HepG2 (cell line): ENCODE data around the gene BIRC3. TPM values are rescaled to one million over a fixed set of nuclear protein-coding genes. Genes with fewer than 3 reads are reported as not detected.

ENCODE experiments used
- BCL6 ChIP-seq: IDR thresholded peaks from 2 replicates; pipeline ENCODE4 v1.6.1; 2016; ENCODE audit warnings: missing genetic modification reagents, missing compliant biosample characterization
- CCDC6 ChIP-seq: sonication (generic); formaldehyde crosslinking; IDR thresholded peaks from 2 replicates; pipeline ENCODE4 v1.8.1; 2022; ENCODE audit warnings: mild to moderate bottlenecking, missing genetic modification reagents, moderate library complexity
- CEBPG ChIP-seq: IDR thresholded peaks from 2 replicates; pipeline ENCODE4 v1.6.1; 2016
- DNMT3B ChIP-seq: conservative IDR thresholded peaks from 2 replicates; pipeline ENCODE4 v1.6.1; 2016; ENCODE audit warnings: missing biosample characterization, control low read depth
- EHMT2 ChIP-seq: fragments of 200-600 bp; sonication (generic); IDR thresholded peaks from 2 replicates; pipeline ENCODE4 v1.7.0; 2017; ENCODE audit warnings: antibody characterized with exemption, low read depth, low read length, borderline replicate concordance
- FOXA3 ChIP-seq: IDR thresholded peaks from 2 replicates; pipeline ENCODE4 v1.6.1; 2016; ENCODE audit warnings: missing genetic modification reagents, missing compliant biosample characterization
- FOXP1 ChIP-seq, 2 experiments: fragments of 450-650 bp in 1 of 2; IDR thresholded peaks; 2 replicates each; pipeline ENCODE4 v1.6.1; 2017 to 2018; ENCODE audit warnings: antibody characterized with exemption in 1 of 2
- GATA4 ChIP-seq: sonication (generic); IDR thresholded peaks from 2 replicates; pipeline ENCODE4 v1.6.1; 2016; ENCODE audit warnings: antibody characterized with exemption, low read depth, borderline replicate concordance
- GFI1 ChIP-seq: sonication (generic); formaldehyde crosslinking; IDR thresholded peaks from 2 replicates; pipeline ENCODE4 v1.5.0; 2020; ENCODE audit warnings: missing genetic modification reagents, mild to moderate bottlenecking, borderline replicate concordance
- HHEX ChIP-seq: IDR thresholded peaks from 2 replicates; pipeline ENCODE4 v1.6.1; 2016; ENCODE audit warnings: control low read depth
- ISL2 ChIP-seq: sonication (generic); formaldehyde crosslinking; IDR thresholded peaks from 2 replicates; pipeline ENCODE4 v1.5.0; 2020; ENCODE audit warnings: missing genetic modification reagents
- KAT8 ChIP-seq: IDR thresholded peaks from 2 replicates; pipeline ENCODE4 v1.6.1; 2016; ENCODE audit warnings: missing genetic modification reagents, missing compliant biosample characterization
- KDM3A ChIP-seq: IDR thresholded peaks from 2 replicates; pipeline ENCODE4 v1.6.1; 2018; ENCODE audit warnings: low read depth, missing compliant biosample characterization
- NKX3-1 ChIP-seq: sonication (generic); formaldehyde crosslinking; IDR thresholded peaks from 2 replicates; pipeline ENCODE4 v1.5.0; 2020; ENCODE audit warnings: missing genetic modification reagents
- RXRA ChIP-seq: sonication (generic); formaldehyde crosslinking; IDR thresholded peaks from 2 replicates; pipeline ENCODE4 v1.5.1; 2020; ENCODE audit warnings: missing genetic modification reagents
- SALL2 ChIP-seq: sonication (generic); formaldehyde crosslinking; IDR thresholded peaks from 2 replicates; pipeline ENCODE4 v1.8.1; 2023; ENCODE audit warnings: mild to moderate bottlenecking, missing genetic modification reagents, inconsistent platforms
- SMAD3 ChIP-seq: sonication (generic); formaldehyde crosslinking; IDR thresholded peaks from 2 replicates; pipeline ENCODE4 v1.4.0; 2020; ENCODE audit warnings: missing genetic modification reagents
- SOX13 ChIP-seq, 3 experiments: fragments of 450-650 bp in 1 of 3; sonication (generic) in 1 of 3; formaldehyde crosslinking in 1 of 3; IDR thresholded peaks in 2 of 3; conservative IDR thresholded peaks in 1 of 3; 2 replicates each; pipeline versions ENCODE4 v1.5.0 to v1.6.1; 2016 to 2020; ENCODE audit warnings: antibody characterized with exemption in 1 of 3, mild to moderate bottlenecking in 1 of 3, missing compliant biosample characterization in 1 of 3, missing genetic modification reagents in 1 of 3, moderate library complexity in 1 of 3
- TCF12 ChIP-seq, 2 experiments: fragments of 450-650 bp in 1 of 2; sonication (generic) in 1 of 2; formaldehyde crosslinking in 1 of 2; IDR thresholded peaks; 2 replicates each; pipeline versions ENCODE4 v1.6.1 to v1.8.0; 2017 to 2022; ENCODE audit warnings: antibody characterized with exemption in 1 of 2, mild to moderate bottlenecking in 1 of 2, missing genetic modification reagents in 1 of 2, moderate library complexity in 1 of 2
- TEAD2 ChIP-seq: sonication (generic); formaldehyde crosslinking; IDR thresholded peaks from 2 replicates; pipeline ENCODE4 v1.9.0; 2021; ENCODE audit warnings: missing genetic modification reagents
- ZNF432 ChIP-seq: sonication (generic); formaldehyde crosslinking; IDR thresholded peaks from 2 replicates; pipeline ENCODE4 v1.5.0; 2020; ENCODE audit warnings: missing genetic modification reagents, mild to moderate bottlenecking, borderline replicate concordance
- ZNF558 ChIP-seq: sonication (generic); formaldehyde crosslinking; IDR thresholded peaks from 2 replicates; pipeline ENCODE4 v1.9.0; 2022; ENCODE audit warnings: mild to moderate bottlenecking, missing genetic modification reagents, borderline replicate concordance
- ZNF772 ChIP-seq: sonication (generic); formaldehyde crosslinking; IDR thresholded peaks from 2 replicates; pipeline ENCODE4 v1.5.0; 2020; ENCODE audit warnings: mild to moderate bottlenecking, missing genetic modification reagents
- ZNF878 ChIP-seq: sonication (generic); formaldehyde crosslinking; IDR thresholded peaks from 2 replicates; pipeline ENCODE4 v1.8.1; 2023; ENCODE audit warnings: mild to moderate bottlenecking, missing genetic modification reagents, moderate library complexity
- polyA plus RNA-seq, 8 experiments: library from polyadenylated mRNA; depleted of rRNA in 3 of 8; stranded (reverse) in 7 of 8; unstranded in 1 of 8; fragments of >200 nt; fragmentation: Illumina TruSeq in 4 of 8; extraction: Trizol in 4 of 8; gene quantifications; 2 replicates each; pipeline versions ENCODE4 v1.2.1 to v1.2.3, GENCODE V29; 2011 to 2016; ENCODE audit warnings: low read depth in 4 of 8, missing spikeins in 1 of 8, mixed read lengths in 1 of 8; ENCODE audit not compliant: insufficient read depth in 1 of 8
- total RNA-seq, 5 experiments: library from RNA; depleted of rRNA; stranded (reverse); fragments of >200 nt; fragmentation: Illumina TruSeq; extraction: Trizol; gene quantifications; 2 replicates each; pipeline ENCODE4 v1.2.3, GENCODE V29; 2016; ENCODE audit warnings: low read depth in 1 of 5
- TF ChIP-seq, protein P1 (sequence below): sonication (generic); formaldehyde crosslinking; IDR thresholded peaks from 2 replicates; pipeline ENCODE4 v1.5.0; 2020; ENCODE audit warnings: mild to moderate bottlenecking, missing genetic modification reagents, moderate library complexity
- TF ChIP-seq, protein P2 (sequence below): IDR thresholded peaks from 2 replicates; pipeline ENCODE4 v1.6.1; 2018; ENCODE audit warnings: missing genetic modification reagents, mild to moderate bottlenecking, missing compliant biosample characterization
- TF ChIP-seq, protein P3 (sequence below): sonication (generic); formaldehyde crosslinking; IDR thresholded peaks from 2 replicates; pipeline ENCODE4 v1.8.0; 2022; ENCODE audit warnings: mild to moderate bottlenecking, missing genetic modification reagents; ENCODE audit not compliant: insufficient replicate concordance

BIRC3 gene
- total and polyA plus RNA-seq, 2 of the 13 experiments (the other 11 are each of a cell fraction or from before 2014, with no cell fraction given) = 0.41 to 4.2 TPM

DNA sequence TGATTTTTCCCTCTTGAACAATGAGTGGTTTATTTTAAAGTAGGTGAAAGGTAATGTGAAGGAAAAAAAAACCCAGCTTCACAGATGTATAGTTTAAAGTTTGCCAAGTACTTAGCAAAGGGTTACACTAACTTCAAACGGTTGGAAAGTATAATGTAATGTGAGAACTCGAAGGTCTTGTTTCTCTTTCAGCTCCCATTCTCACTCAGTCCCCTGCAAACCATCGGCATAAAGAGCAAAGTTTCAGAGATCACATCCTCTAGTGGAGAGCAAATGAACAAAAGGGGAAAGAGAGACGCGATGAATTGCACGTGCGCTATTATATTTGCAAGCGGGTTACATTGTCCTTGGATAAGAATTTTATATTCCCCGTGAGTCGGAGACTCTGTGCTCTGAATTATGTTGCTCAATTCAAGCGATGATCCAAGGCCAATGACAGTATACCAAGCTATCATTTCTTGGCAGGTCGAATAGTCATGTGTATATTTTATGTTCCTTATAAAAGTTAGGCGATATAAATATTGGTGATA lies 37.6 kb upstream of the BIRC3 start (continued):
- TF ChIP-seq, protein P1, sequence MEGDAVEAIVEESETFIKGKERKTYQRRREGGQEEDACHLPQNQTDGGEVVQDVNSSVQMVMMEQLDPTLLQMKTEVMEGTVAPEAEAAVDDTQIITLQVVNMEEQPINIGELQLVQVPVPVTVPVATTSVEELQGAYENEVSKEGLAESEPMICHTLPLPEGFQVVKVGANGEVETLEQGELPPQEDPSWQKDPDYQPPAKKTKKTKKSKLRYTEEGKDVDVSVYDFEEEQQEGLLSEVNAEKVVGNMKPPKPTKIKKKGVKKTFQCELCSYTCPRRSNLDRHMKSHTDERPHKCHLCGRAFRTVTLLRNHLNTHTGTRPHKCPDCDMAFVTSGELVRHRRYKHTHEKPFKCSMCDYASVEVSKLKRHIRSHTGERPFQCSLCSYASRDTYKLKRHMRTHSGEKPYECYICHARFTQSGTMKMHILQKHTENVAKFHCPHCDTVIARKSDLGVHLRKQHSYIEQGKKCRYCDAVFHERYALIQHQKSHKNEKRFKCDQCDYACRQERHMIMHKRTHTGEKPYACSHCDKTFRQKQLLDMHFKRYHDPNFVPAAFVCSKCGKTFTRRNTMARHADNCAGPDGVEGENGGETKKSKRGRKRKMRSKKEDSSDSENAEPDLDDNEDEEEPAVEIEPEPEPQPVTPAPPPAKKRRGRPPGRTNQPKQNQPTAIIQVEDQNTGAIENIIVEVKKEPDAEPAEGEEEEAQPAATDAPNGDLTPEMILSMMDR (CRISPR knock-in tag) = peak; percentile 48
- peak; percentile 78 for TF ChIP-seq GFI1 (CRISPR knock-in tag)
- TF ChIP-seq NKX3-1 (CRISPR knock-in tag) = peak; percentile 95
- TF ChIP-seq ZNF558 = no peak
- TF ChIP-seq, protein P2, sequence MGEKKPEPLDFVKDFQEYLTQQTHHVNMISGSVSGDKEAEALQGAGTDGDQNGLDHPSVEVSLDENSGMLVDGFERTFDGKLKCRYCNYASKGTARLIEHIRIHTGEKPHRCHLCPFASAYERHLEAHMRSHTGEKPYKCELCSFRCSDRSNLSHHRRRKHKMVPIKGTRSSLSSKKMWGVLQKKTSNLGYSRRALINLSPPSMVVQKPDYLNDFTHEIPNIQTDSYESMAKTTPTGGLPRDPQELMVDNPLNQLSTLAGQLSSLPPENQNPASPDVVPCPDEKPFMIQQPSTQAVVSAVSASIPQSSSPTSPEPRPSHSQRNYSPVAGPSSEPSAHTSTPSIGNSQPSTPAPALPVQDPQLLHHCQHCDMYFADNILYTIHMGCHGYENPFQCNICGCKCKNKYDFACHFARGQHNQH = peak; percentile 67; the same call in 1 of the 2 replicates
- TF ChIP-seq DNMT3B (CRISPR knock-in tag) = 0 out of 2 replicates have a peak, but pooled peaks have one; percentile 21
- TF ChIP-seq SALL2 (CRISPR knock-in tag) = peak; percentile 37; the same call in 1 of the 2 replicates
- peak; percentile 76 for TF ChIP-seq FOXA3 (CRISPR knock-in tag)
- TF ChIP-seq SOX13 (IDR thresholded peaks at IDR 0.05) = peak; percentile 97
- peak in 1 of 2 experiments; percentile 98; a peak in 2 of 4 replicates for TF ChIP-seq SOX13 (CRISPR knock-in tag; conservative IDR thresholded peaks at IDR 0.05 in 1 of 2, IDR thresholded peaks at IDR 0.05 in 1 of 2)
- 0 out of 2 replicates have a peak, but pooled peaks have one; percentile 53 for TF ChIP-seq SMAD3 (CRISPR knock-in tag)
- TF ChIP-seq GATA4 = peak; percentile 80; the same call in 1 of the 2 replicates
- TF ChIP-seq TCF12 (IDR thresholded peaks at IDR 0.05) = no peak
- 0 out of 2 replicates have a peak, but pooled peaks have one; percentile 59 for TF ChIP-seq TCF12 (CRISPR knock-in tag; IDR thresholded peaks at IDR 0.05)
- no peak for TF ChIP-seq ZNF772 (CRISPR knock-in tag)
- peak; percentile 86 for TF ChIP-seq BCL6
- peak; percentile 63; the same call in 1 of the 2 replicates for TF ChIP-seq RXRA
- peak; percentile 97 for TF ChIP-seq ISL2 (CRISPR knock-in tag)
- no peak for TF ChIP-seq FOXP1 (IDR thresholded peaks at IDR 0.05)
- TF ChIP-seq FOXP1 (CRISPR knock-in tag; IDR thresholded peaks at IDR 0.05) = peak; percentile 74
- no peak for TF ChIP-seq TEAD2 (CRISPR knock-in tag)
- TF ChIP-seq ZNF878 = peak; percentile 26; the same call in 1 of the 2 replicates
- peak; percentile 10; the same call in 1 of the 2 replicates for TF ChIP-seq HHEX (CRISPR knock-in tag)
- TF ChIP-seq ZNF432 = no peak
- 0 out of 2 replicates have a peak, but pooled peaks have one; percentile 43 for TF ChIP-seq EHMT2
- TF ChIP-seq KDM3A (CRISPR knock-in tag) = no peak
- peak; percentile 45; the same call in 1 of the 2 replicates for TF ChIP-seq KAT8 (CRISPR knock-in tag)
- TF ChIP-seq CEBPG (CRISPR knock-in tag) = peak; percentile 78
- TF ChIP-seq, protein P3, sequence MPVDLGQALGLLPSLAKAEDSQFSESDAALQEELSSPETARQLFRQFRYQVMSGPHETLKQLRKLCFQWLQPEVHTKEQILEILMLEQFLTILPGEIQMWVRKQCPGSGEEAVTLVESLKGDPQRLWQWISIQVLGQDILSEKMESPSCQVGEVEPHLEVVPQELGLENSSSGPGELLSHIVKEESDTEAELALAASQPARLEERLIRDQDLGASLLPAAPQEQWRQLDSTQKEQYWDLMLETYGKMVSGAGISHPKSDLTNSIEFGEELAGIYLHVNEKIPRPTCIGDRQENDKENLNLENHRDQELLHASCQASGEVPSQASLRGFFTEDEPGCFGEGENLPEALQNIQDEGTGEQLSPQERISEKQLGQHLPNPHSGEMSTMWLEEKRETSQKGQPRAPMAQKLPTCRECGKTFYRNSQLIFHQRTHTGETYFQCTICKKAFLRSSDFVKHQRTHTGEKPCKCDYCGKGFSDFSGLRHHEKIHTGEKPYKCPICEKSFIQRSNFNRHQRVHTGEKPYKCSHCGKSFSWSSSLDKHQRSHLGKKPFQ (CRISPR knock-in tag) = peak; percentile 70
- TF ChIP-seq CCDC6 (CRISPR knock-in tag) = 0 out of 2 replicates have a peak, but pooled peaks have one; percentile 35
